Effector CD8-positive, alpha-beta T cell (primary cell): ENCODE results near the gene JPH2.
"Not testable (repeated sequence)": the region's sequence is repeated elsewhere in the genome, so short reads cannot be mapped to it uniquely, and the experiment has no call there.

ENCODE experiments used
- DNase-seq: peaks from one replicate; lab custom pipeline; 2025; lab: John Stamatoyannopoulos, UW

The JPH2 gene

GRCh38 chr20:44159125-44159524, 27.9 kb downstream of the JPH2 start:
- DNase-seq = no peak

- no peak for DNase-seq
Measured at GRCh38 chr20:44157061-44157460, 29.9 kb downstream of the JPH2 start.

- DNase-seq = no peak
Measured at GRCh38 chr20:44154521-44155001, 32.4 kb downstream of the JPH2 start.

- DNase-seq = no peak
Measured at GRCh38 chr20:44153636-44154043, 33.3 kb downstream of the JPH2 start.

- no peak for DNase-seq
Measured at GRCh38 chr20:44151621-44152416, 35.2 kb downstream of the JPH2 start.

- DNase-seq = no peak
Measured at GRCh38 chr20:44146272-44146671, 40.7 kb downstream of the JPH2 start.

GRCh38 chr20:44145131-44145775, 41.7 kb downstream of the JPH2 start:
- no peak for DNase-seq

- DNase-seq = no peak
Measured at GRCh38 chr20:44143936-44144335, 43.1 kb downstream of the JPH2 start.

GRCh38 chr20:44142413-44142812, 44.6 kb downstream of the JPH2 start:
- no peak for DNase-seq

GRCh38 chr20:44141873-44142272, 45.1 kb downstream of the JPH2 start:
- no peak for DNase-seq

- no peak for DNase-seq
Measured at GRCh38 chr20:44138867-44139266, 48.1 kb downstream of the JPH2 start.

GRCh38 chr20:44137266-44137801, 49.7 kb downstream of the JPH2 start:
- DNase-seq = no peak

GRCh38 chr20:44136579-44137265, 50.3 kb downstream of the JPH2 start:
- no peak for DNase-seq

GRCh38 chr20:44135417-44136204, 51.4 kb downstream of the JPH2 start:
- no peak for DNase-seq

- DNase-seq = no peak
Measured at GRCh38 chr20:44135012-44135412, 52.0 kb downstream of the JPH2 start.

- no peak for DNase-seq
Measured at GRCh38 chr20:44133424-44133823, 53.6 kb downstream of the JPH2 start.

GRCh38 chr20:44131704-44132103, 55.3 kb downstream of the JPH2 start:
- DNase-seq = no peak

- no peak for DNase-seq
Measured at GRCh38 chr20:44129911-44130718, 56.9 kb downstream of the JPH2 start.

GRCh38 chr20:44129300-44129699, 57.7 kb downstream of the JPH2 start:
- DNase-seq = not testable (repeated sequence)

- no peak for DNase-seq
Measured at GRCh38 chr20:44126445-44126844, 60.5 kb downstream of the JPH2 start.
